Activated T-cell treated with anti-CD3 and anti-CD28 coated beads for 4 hours (primary cell): ENCODE data around the gene CXCL5.
"Not testable (repeated sequence)": the region's sequence is repeated elsewhere in the genome, so short reads cannot be mapped to it uniquely, and the experiment has no call there.

Experiments used
- DNase-seq: peaks from one replicate; pipeline ENCODE4 v3.0.0-alpha.2; 2020

CXCL5 gene

DNA sequence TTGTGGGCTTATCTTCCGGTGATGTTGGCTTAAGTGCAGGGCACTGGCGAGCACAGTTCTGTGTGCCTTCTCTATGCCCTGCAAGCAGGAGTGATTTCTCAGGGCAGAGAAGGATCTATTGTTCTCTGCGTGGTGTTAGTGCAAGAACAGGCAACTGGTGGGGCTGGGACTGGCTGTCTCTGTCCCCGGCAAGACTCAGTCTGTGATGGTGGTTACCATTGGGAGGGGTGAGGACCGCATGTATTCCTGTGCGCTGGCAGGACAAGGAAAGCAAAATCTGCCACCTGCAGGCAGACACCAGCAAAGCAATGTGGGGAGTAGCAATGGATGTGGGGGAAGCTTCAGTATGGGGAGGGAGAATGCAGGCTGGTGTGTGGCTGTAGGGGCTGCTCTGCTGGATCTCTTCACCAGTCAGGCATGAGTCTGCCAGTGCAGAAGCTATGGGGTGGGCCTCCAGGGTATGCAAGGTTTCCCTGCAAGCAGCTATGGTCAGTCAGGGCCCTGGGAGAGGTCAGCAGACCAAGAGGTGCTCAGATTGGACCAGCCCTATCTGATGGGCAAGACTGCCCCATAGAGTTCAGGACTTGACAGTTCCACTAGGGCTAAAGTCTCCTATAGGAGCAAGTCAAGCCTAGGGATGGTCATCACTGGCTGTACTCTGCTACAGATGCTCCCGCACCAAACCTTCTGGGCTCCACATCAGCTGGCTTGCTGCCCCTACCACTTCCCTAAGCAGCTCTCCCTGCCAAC is 33.4 kb downstream of the CXCL5 start:
- no peak for DNase-seq

- no peak for DNase-seq
Measured at GRCh38 chr4:73962724-73963123, 35.8 kb downstream of the CXCL5 start.

GRCh38 chr4:73959041-73959440 is 39.4 kb downstream of the CXCL5 start:
- DNase-seq = not testable (repeated sequence)

DNA sequence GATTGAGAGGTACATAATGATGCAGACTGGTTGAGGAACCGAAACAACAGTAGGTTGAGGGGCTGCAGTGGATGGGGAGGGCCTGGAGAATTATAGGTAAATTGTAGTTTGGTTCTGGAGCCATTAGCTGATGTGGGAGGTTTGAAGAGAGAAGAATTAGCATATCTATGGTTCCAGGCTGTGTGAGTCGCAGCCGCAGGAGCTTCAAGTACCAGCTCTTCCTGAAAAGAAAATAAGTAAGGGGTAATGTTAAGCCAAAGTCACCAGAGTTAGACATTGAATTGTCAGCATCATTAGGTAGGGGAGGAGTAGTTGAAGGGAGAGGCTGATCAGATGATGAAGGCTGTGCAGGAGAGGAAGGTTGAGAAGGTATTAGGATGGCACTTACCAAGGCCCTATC is 46.1 kb downstream of the CXCL5 start:
- no peak for DNase-seq

DNA sequence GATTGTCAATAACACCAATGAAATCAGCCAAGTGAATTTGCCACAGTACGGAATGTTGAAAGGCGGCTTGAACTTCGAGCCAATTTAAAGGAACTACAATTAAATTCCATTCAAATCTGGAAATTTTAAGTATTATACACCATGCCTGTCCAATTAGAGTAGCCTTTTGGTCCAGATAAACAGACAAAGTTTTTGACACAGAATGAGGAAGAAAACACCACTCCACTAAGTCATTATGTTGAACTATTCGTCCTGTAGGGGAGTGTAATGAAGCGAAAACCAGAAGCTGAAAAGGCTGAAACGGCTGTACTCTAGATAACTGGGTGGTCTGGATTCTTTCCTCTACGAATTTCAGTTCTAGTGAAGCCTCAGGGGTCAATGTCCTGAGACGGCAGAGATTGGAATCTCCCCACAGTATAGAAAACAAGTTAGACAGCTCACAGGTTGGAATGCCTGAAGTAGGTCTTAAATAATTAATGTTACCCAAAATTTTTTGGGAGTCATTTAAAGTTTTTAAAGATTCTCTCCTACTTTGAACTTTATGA is 48.0 kb downstream of the CXCL5 start:
- not testable (repeated sequence) for DNase-seq

DNA sequence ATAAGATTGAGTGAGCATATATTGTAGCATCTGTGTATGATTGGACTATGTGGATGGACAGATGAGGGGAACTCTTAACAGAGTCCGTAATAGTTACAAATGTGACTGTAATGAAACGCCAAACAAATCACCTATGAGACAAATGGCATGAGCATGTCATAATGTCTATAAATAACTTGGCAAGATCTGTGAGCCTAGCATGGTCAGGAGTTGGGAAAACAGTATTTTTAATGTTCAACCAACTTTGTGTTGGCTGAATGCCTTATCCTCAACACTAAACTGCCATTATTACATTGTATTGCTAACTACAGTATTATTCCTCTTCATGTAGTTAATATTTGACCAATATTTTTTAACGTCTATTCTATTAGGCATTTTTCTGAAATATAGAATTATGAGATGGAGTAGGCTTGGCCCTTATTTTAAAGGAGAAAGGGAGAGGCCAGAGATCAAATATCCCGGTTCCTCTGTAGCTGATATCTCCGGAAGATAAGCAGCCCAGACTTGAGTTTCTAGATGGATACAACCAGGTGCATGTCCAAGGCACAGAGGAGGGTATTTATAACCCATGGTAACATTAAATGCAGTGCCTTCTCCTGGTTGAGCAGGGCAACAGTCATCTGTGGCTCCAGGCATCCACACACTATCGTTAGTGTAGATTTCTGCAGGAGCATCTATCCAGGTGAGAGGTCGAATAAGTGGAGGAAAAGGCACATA is 49.3 kb downstream of the CXCL5 start:
- no peak for DNase-seq

GRCh38 chr4:73948291-73948690 is 50.2 kb downstream of the CXCL5 start:
- DNase-seq = no peak

DNA sequence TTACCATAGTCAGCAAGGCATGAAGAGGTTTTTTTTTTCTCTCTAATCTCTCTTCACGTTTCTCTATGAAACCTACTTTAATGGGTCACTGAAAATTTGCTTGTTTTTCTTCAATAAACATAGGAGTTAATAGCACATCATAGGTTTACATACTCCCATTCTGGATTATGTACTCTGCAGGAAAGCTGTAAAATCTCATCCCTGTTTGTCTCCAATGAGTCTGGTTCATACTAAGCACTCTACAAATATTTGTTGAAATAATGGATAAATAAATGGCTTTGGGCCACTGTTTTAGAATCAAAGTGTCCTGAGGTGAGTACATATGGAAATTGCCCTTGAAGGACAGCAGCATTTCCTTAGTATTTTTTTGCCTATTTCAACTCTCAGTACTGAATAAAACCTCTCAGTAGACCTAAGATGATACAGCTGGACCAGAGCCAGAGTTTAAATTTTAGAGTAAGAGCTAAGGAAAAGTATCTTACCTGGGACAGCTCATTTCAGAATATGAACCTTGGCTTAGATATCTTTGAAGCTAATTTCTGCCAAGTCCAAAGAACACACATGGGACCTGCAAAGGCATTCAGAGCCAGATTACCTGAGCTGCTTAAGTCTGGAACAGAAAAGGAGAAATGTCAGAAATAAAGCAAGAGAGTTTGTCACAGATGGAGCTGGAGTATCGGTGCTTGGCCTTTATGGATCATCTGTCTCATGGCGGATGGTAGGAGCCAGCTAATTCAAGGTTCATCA is 51.1 kb downstream of the CXCL5 start:
- DNase-seq = no peak

GRCh38 chr4:73945674-73946449 is 52.6 kb downstream of the CXCL5 start:
- DNase-seq = no peak
